ENCODE results near the gene ANKS1B.

- TF ChIP-seq AFF4 (CRISPR knock-in tag; IDR thresholded peaks at IDR 0.05; ENCODE audit: borderline replicate concordance): no peak
- no peak for TF ChIP-seq CTCF (IDR thresholded peaks at IDR 0.05)
- TF ChIP-seq ZNF281 (CRISPR knock-in tag; IDR thresholded peaks at IDR 0.05): no peak
These were observed 979.8 kb downstream of the ANKS1B start for GRCh38 chr12:99004799-99005466.
